SKM-1 treated with dmso at 0.1 percent for 144 hours (cell line): ENCODE data around the gene EPHB6.

Experiments
- DNase-seq: peaks from one replicate; lab custom pipeline; 2025; ENCODE audit not compliant: unreplicated experiment; lab: John Stamatoyannopoulos, UW

EPHB6 gene

GRCh38 chr7:142864980-142865747 is 10.3 kb downstream of the EPHB6 start:
- DNase-seq, result no peak

- no peak for DNase-seq
Measured at GRCh38 chr7:142865766-142866165, 10.9 kb downstream of the EPHB6 start.

GRCh38 chr7:142866361-142867096 is 11.7 kb downstream of the EPHB6 start:
- no peak for DNase-seq

GRCh38 chr7:142867097-142867378 is 12.2 kb downstream of the EPHB6 start:
- no peak for DNase-seq

GRCh38 chr7:142867398-142868187 is 12.7 kb downstream of the EPHB6 start:
- DNase-seq, result no peak

GRCh38 chr7:142868188-142868985 is 13.5 kb downstream of the EPHB6 start:
- DNase-seq, result no peak

GRCh38 chr7:142868986-142869415 is 14.1 kb downstream of the EPHB6 start:
- DNase-seq, result no peak

- DNase-seq, result no peak
Measured at GRCh38 chr7:142869434-142869833, 14.6 kb downstream of the EPHB6 start.

- DNase-seq, result no peak
Measured at GRCh38 chr7:142870147-142870559, 15.3 kb downstream of the EPHB6 start.

- no peak for DNase-seq
Measured at GRCh38 chr7:142870566-142871259, 15.8 kb downstream of the EPHB6 start.

- DNase-seq, result no peak
Measured at GRCh38 chr7:142871260-142872105, 16.6 kb downstream of the EPHB6 start.

- no peak for DNase-seq
Measured at GRCh38 chr7:142872106-142872675, 17.3 kb downstream of the EPHB6 start.

GRCh38 chr7:142873281-142873784 is 18.5 kb downstream of the EPHB6 start:
- DNase-seq, result peak; percentile 33

GRCh38 chr7:142873871-142874270 is 19.0 kb downstream of the EPHB6 start:
- DNase-seq, result no peak

GRCh38 chr7:142874409-142874808 is 19.5 kb downstream of the EPHB6 start:
- no peak for DNase-seq

- no peak for DNase-seq
Measured at GRCh38 chr7:142874837-142875236, 20.0 kb downstream of the EPHB6 start.

- DNase-seq, result no peak
Measured at GRCh38 chr7:142875456-142875855, 20.6 kb downstream of the EPHB6 start.

- no peak for DNase-seq
Measured at GRCh38 chr7:142876236-142876960, 21.5 kb downstream of the EPHB6 start.
